ENCODE data around the gene MUSK.
"Not testable (repeated sequence)": the region's sequence is repeated elsewhere in the genome, so short reads cannot be mapped to it uniquely, and the experiment has no call there.

Gene MUSK

DNA sequence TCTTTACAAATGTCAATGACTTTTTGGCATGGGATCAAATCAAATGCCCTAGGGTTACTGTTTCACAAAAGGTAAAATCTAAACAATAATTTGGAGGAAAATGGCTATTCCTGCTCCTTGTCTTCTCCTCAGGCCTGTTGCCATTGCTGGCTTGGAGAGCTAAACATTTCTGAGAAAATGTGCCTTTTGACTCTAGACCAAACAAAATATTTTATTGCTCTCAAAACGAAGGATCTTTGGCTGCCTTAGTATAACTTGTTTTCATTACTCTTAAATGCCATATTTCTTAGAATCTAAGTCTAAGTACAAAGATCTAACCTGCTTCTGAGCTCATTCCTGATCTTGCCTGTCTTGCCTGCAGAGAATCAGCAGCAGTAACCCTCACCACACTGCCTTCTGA is 116.6 kb downstream of the MUSK start:
- no peak for TF ChIP-seq POLR2A (IDR thresholded peaks at IDR 0.05; ENCODE audit: low read depth, low read length)
- no peak for FAIRE-seq
- DNase-seq (ENCODE audit: insufficient read length, low spot score), result no peak

GRCh38 chr9:110788396-110788795 is 119.8 kb downstream of the MUSK start:
- not testable (repeated sequence) for DNase-seq (ENCODE audit: insufficient read length, low spot score); FAIRE-seq

- DNase-seq (ENCODE audit: insufficient read length, low spot score), result no peak
- TF ChIP-seq POLR2A (IDR thresholded peaks at IDR 0.05; ENCODE audit: low read depth, low read length), result no peak
- no peak for FAIRE-seq
Measured at GRCh38 chr9:110788871-110789270, 120.3 kb downstream of the MUSK start.

- no peak for DNase-seq (ENCODE audit: insufficient read length, low spot score)
- TF ChIP-seq POLR2A (IDR thresholded peaks at IDR 0.05; ENCODE audit: low read depth, low read length), result no peak
- peak; percentile 94 for FAIRE-seq
Measured at GRCh38 chr9:110797611-110798010, 129.0 kb downstream of the MUSK start.

GRCh38 chr9:110799396-110799795 is 130.8 kb downstream of the MUSK start:
- no peak for TF ChIP-seq POLR2A (IDR thresholded peaks at IDR 0.05; ENCODE audit: low read depth, low read length)
- FAIRE-seq (peak; percentile 88), DNase-seq (ENCODE audit: insufficient read length, low spot score) (no peak)

GRCh38 chr9:110801426-110801825 is 132.8 kb downstream of the MUSK start:
- no peak for TF ChIP-seq POLR2A (IDR thresholded peaks at IDR 0.05; ENCODE audit: low read depth, low read length)
- no peak for DNase-seq (ENCODE audit: insufficient read length, low spot score)
- peak; percentile 30 for FAIRE-seq

DNA sequence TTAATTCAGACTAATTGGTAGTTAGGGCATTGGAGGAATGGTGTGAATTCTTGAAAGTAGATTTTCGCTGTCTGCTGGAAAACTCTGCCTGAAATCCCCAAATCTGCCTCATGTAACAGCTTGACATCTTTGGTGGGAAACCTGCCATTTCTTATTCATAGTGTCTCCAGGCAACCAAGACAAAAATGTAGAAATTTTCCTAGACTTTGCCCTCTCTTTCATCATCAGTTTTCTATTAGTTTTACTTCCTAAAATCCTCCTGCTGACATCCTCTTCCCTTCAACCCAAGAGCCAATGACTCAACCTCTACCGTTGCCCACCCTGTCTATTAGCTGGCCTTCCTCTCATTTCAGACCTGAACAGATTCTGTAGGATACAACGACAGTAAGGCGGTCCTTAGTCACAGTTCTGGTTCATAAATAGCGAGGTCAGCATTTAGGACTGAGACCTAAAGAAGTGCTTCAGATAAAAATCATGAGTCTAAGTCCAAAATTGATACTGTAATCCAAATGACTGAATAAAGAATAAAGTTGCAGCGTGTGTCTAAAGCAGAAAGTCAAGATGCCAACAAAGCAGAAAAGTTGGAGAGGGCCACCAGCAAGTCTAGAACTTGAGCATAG is 133.9 kb downstream of the MUSK start:
- no peak for TF ChIP-seq POLR2A (IDR thresholded peaks at IDR 0.05; ENCODE audit: low read depth, low read length)
- no peak for DNase-seq (ENCODE audit: insufficient read length, low spot score)
- FAIRE-seq, result no peak

DNA sequence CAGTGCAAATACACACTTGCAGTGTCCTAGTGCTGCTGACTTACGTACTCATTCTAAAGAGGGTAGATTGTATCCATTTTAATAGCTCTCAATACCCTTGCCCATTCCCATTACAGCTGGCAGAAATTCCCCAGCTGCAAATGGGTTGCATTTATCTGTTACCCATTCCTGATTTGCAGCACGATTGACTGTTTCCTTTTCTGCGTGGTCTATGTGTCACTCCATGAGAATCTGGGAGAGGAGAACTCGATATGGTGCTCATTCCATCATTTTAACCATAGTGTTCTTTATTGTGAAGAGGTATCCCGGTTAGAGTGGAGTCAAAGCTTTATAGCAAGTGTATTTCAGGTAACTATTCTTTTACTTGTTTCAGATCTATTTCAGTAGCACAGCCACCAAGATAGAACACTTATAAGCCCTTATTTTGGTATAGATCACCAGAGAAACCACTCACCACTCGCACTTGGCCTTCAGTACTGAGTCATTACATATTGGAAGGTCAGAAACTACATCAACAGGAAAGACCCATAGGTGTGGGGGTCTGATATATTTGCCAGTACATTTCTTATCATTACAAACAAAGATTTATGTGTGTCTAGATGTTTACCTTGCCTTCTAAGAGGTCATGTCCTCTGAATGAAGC is 139.5 kb downstream of the MUSK start:
- FAIRE-seq (peak; percentile 90), DNase-seq (ENCODE audit: insufficient read length, low spot score) (no peak)
- no peak for TF ChIP-seq POLR2A (IDR thresholded peaks at IDR 0.05; ENCODE audit: low read depth, low read length)

- FAIRE-seq (no peak), DNase-seq (ENCODE audit: insufficient read length, low spot score) (no peak)
- no peak for TF ChIP-seq POLR2A (IDR thresholded peaks at IDR 0.05; ENCODE audit: low read depth, low read length)
Measured at GRCh38 chr9:110808599-110808980, 140.0 kb downstream of the MUSK start.

DNA sequence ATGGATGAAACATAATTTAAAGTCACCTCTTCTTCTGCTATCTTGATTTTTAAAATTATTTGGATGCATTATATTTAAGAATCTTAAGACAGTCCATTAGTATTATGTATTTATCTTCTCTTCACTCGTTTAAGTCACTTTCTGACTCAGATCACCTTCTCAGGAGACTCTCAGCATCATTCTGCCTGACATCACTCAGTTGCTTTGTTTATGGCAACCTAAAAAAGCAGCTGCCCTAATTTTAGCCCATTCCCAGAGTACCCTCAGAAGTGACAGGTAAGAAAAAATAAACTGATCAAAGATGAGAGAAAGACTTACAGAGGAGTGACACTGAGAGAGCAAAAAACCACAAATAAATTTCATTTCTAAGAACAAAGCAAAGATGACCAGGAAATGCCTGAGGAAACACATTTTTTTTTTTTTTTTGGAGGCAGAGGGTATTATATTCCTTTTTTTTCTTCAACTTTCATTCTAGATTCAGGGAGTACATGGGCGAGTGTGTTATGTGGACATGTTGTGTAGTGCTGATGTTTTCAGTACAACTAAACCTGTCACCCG is 140.5 kb downstream of the MUSK start:
- no peak for TF ChIP-seq POLR2A (IDR thresholded peaks at IDR 0.05; ENCODE audit: low read depth, low read length)
- DNase-seq (ENCODE audit: insufficient read length, low spot score) (no peak), FAIRE-seq (no peak)

DNA sequence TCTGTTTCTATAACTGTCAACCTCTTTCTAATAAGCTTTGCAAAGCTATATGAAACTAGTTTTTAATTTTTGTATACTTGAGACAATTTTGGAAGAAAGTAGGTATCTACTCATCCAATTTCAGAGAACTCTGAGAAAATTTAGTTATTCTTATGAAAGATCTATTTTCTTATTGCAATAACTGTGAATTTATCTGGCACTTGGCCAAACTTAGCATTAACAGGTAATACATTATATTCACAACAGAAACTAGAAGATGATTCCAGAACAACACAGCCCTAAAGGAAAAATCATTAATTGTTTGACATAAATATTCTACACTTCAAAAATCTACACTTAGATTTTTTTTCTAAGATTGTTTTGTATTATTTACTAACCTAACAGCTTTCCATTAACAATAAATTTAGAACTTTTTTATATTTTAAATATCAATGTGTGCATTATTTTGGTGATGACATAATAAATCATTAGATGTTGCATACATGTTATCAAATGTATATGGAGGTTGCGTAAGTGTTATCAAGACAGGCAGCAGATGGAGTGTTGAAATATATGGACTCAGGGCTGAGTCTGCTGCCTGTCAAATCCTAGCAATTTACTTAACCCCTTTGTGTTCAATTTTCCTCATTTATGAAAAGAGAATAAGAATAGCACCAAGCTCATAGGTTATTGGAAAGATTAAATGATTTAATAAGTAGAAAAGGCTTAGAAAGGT is 141.8 kb downstream of the MUSK start:
- FAIRE-seq (no peak), DNase-seq (ENCODE audit: insufficient read length, low spot score) (no peak)
- no peak for TF ChIP-seq POLR2A (IDR thresholded peaks at IDR 0.05; ENCODE audit: low read depth, low read length)

GRCh38 chr9:110812886-110813285 is 144.3 kb downstream of the MUSK start:
- no peak for FAIRE-seq
- TF ChIP-seq POLR2A (IDR thresholded peaks at IDR 0.05; ENCODE audit: low read depth, low read length), result no peak

GRCh38 chr9:110814159-110814558 is 145.6 kb downstream of the MUSK start:
- FAIRE-seq, result no peak
- DNase-seq (ENCODE audit: insufficient read length, low spot score), result no peak
- no peak for TF ChIP-seq POLR2A (IDR thresholded peaks at IDR 0.05; ENCODE audit: low read depth, low read length)

More at GRCh38 chr9:110812886-110813285, 144.3 kb downstream of the MUSK start:
- no peak for DNase-seq (ENCODE audit: insufficient read length, low spot score)

- TF ChIP-seq POLR2A (IDR thresholded peaks at IDR 0.05; ENCODE audit: low read depth, low read length), result no peak
- DNase-seq (ENCODE audit: insufficient read length, low spot score), result no peak
- no peak for FAIRE-seq
Measured at GRCh38 chr9:110815361-110815760, 146.8 kb downstream of the MUSK start.
